ENCODE measurements around the gene CREB3L4. TPM values are rescaled to one million over a fixed set of nuclear protein-coding genes. Genes with fewer than 3 reads are reported as not detected.
"Not testable (repeated sequence)": the region's sequence is repeated elsewhere in the genome, so short reads cannot be mapped to it uniquely, and the experiment has no call there.

Gene CREB3L4
- polyA plus RNA-seq, 4 donors, result 32.8 to 43.9 (median 38.8) TPM

- peak in 3 of 4 donors; percentile 91 to 98 (median 96) for DNase-seq (ENCODE audit: low read depth in 4 of 4, low spot score in 2 of 4)
Observed at GRCh38 chr1:153958111-153958960, 9.4 kb upstream of the CREB3L4 start, which contains the start of gene CRTC2. Gene CRTC2 (minus strand): TSS chr1:153958612. CDS start chr1:153958497, 115 bp downstream.

DNA sequence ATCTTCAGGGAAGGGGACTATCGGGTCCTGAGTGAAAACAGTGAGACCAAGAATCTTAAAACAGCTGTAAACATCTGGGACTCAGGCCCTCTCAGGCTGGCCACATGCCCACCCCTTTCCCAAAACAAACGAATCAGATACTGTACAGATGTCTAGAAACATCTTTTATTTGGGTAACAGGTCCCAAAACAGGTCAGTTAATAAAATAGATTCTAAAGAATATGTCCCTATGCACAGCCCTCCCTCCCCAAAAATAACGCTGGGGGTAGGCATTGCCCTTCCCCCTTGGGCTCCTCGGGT lies 8.8 kb upstream of the CREB3L4 start:
- no peak for DNase-seq (ENCODE audit: low read depth in 4 of 4, low spot score in 2 of 4)

DNA sequence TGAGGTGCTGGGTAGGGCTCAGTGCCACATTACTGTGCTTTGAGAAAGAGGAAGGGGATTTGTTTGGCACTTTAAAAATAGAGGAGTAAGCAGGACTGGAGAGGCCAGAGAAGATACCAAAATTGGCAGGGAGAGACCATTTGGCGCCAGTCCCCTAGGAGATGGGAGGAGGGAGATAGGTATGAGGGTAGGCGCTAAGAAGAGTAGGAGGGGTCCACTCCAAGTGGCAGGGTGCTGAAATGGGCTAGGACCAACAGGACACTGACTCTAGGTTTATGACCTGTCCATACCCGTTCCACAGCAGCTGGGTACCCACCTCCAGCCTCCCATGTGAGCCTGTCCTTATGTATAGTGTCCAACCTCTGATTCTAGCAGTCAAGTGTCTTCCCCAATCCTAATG lies 8.2 kb upstream of the CREB3L4 start:
- DNase-seq (ENCODE audit: low read depth in 4 of 4, low spot score in 2 of 4), result no peak

GRCh38 chr1:153960206-153960605 lies 7.5 kb upstream of the CREB3L4 start:
- DNase-seq (ENCODE audit: low read depth in 4 of 4, low spot score in 2 of 4), result no peak

GRCh38 chr1:153961421-153961820 lies 6.3 kb upstream of the CREB3L4 start:
- DNase-seq (ENCODE audit: low read depth in 4 of 4, low spot score in 2 of 4), result no peak

DNA sequence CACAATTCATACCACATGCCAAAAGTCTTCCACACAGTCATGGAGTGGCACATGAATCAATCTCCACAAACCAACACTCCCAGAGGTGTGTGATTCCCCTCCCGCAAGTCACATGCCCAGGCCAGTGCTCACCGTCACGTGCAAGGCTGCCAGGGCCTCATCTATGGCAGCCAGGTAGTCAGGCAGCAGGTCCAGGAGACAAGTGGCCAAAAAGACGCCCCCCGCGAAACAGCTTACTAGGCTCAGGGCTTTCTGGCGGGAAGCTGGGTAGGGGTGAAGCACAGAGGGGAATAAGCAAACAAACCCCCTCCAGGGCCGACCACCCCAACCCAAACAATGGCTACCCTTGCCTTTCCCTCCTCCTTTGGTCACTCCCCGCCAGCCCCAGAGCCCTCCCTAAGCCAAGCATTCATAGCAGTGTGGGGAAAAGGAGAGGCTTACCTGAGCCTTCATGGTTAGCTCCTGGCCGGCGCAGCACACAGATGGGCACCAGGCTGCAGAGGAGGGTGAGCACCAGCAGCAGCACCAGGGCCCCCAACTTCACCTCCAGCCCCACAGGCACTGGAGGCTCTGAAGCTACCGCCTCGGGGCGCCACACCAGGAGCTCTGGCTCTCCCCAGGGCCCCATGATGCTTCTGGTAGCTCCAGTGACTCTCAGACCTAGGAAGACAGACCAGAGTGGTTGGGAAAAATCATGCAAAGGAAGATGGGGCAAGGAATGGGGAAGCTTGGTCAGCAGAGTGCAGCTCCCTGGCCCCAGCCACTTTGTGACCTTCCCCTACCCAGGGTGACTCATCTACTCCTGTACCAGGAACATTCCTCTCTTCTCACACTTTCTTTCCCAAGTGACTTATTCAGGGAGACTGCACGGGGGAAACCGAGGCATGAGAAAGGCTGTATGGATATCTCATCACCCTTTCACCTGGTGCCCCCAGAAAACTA lies 5.3 kb upstream of the CREB3L4 start:
- no peak for DNase-seq (ENCODE audit: low read depth in 4 of 4, low spot score in 2 of 4)

GRCh38 chr1:153963030-153963849 lies 4.5 kb upstream of the CREB3L4 start, which contains the start of gene SLC39A1:
Gene SLC39A1 (minus strand): TSS chr1:153963537. CDS start chr1:153962715, 822 bp downstream.
- peak in 3 of 4 donors; percentile 95 to 97 (median 97) for DNase-seq (ENCODE audit: low read depth in 4 of 4, low spot score in 2 of 4)

GRCh38 chr1:153963850-153964331 lies 3.8 kb upstream of the CREB3L4 start:
- no peak for DNase-seq (ENCODE audit: low read depth in 4 of 4, low spot score in 2 of 4)

DNA sequence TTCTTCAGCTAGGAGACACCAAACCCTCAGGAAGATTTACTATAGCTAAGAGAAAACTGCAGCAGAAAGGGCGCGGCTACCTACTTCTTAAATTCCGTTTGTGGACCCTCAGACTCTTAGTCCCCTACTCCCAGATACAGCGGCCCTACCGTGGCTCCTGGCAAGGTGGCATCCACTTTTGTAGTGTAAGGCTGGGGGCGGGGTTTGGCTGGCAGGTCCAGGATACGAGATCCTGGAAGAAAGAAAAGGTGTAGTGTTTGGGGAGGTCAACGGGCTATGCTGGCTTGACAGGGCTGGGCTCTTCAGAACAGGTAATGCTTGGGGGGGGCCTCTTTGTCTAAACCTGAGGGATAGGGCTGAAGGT lies 280 bp downstream of the CREB3L4 start:
- no peak for DNase-seq (ENCODE audit: low read depth in 4 of 4, low spot score in 2 of 4)

DNA sequence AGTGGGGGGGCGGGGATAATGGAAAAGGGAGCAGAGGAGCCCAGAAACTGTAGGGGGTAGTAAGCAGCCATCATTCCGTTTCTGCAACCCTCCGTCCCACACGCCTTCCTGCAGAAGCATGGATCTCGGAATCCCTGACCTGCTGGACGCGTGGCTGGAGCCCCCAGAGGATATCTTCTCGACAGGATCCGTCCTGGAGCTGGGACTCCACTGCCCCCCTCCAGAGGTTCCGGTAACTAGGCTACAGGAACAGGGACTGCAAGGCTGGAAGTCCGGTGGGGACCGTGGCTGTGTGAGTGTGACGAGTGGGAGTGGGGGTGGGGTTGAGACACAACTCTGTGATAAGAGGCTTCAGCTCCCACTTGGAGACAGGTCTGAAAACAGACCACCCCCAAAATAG lies 706 bp downstream of the CREB3L4 start:
- DNase-seq (ENCODE audit: low read depth in 4 of 4, low spot score in 2 of 4), result peak in 1 of 4 donors; percentile 16

DNA sequence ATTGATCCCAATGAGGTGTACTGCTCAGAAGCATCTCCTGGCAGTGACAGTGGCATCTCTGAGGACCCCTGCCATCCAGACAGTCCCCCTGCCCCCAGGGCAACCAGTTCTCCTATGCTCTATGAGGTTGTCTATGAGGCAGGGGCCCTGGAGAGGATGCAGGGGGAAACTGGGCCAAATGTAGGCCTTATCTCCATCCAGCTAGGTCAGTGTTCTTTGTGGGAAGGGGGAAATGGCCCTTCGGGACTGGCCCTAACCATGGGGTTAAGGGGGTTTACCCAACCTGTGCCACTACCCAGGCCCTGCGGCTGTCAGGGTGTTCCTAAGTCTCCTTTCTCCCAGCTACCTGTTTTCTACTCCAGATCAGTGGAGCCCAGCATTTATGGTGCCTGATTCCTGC lies 1.3 kb downstream of the CREB3L4 start:
- DNase-seq (ENCODE audit: low read depth in 4 of 4, low spot score in 2 of 4), result no peak

DNA sequence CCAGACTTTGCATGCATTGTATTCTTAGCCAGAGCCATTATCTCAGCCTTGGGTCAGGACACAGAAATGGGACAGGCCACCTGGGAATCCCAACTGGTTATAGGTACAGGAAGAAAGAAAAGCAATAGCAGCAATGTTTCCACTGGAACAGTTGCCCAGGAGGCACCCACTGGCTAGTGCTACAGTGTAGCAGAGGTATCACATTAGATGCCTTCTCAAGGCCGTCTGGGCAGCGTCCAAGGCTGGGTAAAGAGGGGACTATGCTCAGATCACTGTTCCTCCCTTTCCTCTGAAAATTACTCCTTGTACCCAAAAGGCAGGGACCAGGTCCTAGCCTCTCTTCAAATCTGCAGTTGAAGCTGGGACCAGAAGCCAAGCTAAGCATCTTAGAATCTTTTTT lies 2.6 kb downstream of the CREB3L4 start:
- no peak for DNase-seq (ENCODE audit: low read depth in 4 of 4, low spot score in 2 of 4)

- no peak for DNase-seq (ENCODE audit: low read depth in 4 of 4, low spot score in 2 of 4)
Observed at GRCh38 chr1:153973071-153973470, 5.4 kb downstream of the CREB3L4 start.

GRCh38 chr1:153973525-153973924 lies 5.8 kb downstream of the CREB3L4 start:
- no peak for DNase-seq (ENCODE audit: low read depth in 4 of 4, low spot score in 2 of 4)

DNA sequence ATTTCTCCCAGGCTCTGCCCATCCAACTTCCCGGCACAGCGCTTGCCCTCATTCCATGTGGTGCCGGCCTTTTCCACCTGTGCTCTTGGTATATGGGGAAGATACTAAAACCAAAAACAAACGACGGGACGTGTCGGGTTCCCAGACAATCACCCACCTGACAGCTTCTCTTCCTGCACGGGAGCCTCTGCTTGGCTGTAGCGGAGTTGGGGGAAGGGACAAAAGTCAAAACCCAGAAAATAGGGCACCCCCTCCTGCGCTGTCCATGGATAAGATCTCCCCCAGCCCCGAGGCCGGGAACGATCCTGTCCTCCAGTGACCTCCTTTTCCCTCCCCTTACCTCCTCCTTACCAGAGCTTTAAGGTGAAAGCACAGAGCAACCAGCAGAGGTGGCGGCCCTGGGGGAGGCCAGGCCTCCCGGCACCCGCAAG lies 9.1 kb downstream of the CREB3L4 start:
- no peak for DNase-seq (ENCODE audit: low read depth in 4 of 4, low spot score in 2 of 4)

GRCh38 chr1:153977250-153978240 lies 9.8 kb downstream of the CREB3L4 start, which contains the start of gene JTB:
Gene JTB (minus strand): TSS chr1:153977674. CDS start chr1:153977252, 422 bp downstream.
- peak in 1 of 4 donors; percentile 84 for DNase-seq (ENCODE audit: low read depth in 4 of 4, low spot score in 2 of 4)

GRCh38 chr1:153978274-153978909 lies 10.7 kb downstream of the CREB3L4 start:
- no peak for DNase-seq (ENCODE audit: low read depth in 4 of 4, low spot score in 2 of 4)

DNA sequence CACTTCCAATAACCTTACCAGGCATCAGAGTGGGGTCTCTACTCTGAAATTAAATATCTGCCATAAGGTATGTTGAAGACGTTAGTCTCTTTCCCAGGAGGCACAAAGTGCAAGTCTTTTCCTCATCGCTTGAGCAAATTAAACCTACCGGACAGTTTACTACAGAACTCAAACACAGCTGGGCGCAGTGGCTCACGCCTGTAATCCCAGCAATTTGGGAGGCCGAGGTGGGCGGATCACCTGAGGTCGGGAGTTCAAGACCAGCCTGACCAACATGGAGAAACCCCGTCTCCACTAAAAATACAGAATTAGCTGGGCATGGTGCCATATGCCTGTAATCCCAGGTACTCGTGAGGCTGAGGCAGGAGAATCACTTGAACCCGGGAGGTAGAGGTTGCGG lies 11.4 kb downstream of the CREB3L4 start:
- DNase-seq (ENCODE audit: low read depth in 4 of 4, low spot score in 2 of 4), result not testable (repeated sequence)

Measured in left renal cortex interstitium (tissue), 4 donors.